Hair follicular keratinocyte (primary cell): Measurements from ENCODE around the gene UNC79. TPM values are rescaled to one million over a fixed set of nuclear protein-coding genes. Genes with fewer than 3 reads are reported as not detected.

Source experiments
- total RNA-seq: library from RNA; depleted of rRNA; stranded (reverse); fragments of >200 nt; gene quantifications from 2 replicates; pipeline ENCODE4 v1.2.3, GENCODE V29; 2015

Gene UNC79
- not detected in 2 replicates for total RNA-seq

DNA sequence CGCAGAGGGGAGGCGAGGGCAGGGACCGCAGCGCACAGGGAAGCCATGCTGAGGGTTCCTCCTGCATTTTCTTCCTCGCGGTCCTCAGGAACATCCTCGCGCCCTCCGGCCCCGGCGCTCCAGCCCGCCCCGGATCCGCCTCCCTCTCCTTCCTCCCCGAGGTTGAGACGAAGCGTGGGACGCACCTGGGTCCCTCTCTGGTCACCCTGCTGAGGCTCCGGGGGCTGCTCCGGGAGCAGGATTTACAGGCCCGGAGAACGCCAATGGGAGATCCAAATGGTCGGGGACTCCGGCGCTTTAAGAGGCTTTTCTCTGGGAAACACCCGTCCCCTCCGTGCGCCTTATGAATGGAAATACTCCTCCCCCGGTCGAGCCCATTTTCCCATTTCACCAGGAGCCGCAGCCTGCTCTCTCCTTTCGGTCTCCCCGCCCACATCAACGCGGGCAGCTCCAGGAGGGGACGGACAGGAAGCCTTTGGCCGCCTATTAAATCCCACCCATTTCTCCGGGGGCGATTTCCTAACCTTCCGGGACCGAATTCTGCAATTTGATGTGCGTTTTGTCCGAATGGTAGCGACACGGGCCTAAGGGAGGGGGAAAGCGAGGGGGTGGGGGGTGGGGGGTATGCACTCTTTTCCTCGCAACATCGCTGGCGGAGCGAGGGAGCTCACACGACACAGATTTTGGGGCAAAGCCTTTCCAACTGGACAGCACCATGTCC lies at the start of gene UNC79:
Gene UNC79, plus strand, starts transcription at position 625 of the 721 bp plus-strand sequence. Its CDS starts 91 bp downstream, at position 716.

Other genes with a start within 250 kb of the UNC79 start
- 13.5 and 21.2 TPM in 2 replicates for gene MOAP1, start 246.0 kb upstream of the UNC79 start, total RNA-seq
- 8.7 and 11.3 TPM in 2 replicates for gene LYSET, start 245.6 kb upstream of the UNC79 start, total RNA-seq
- gene GON7, start 223.9 kb upstream of the UNC79 start, total RNA-seq: 12.3 and 17.1 TPM in 2 replicates
- 20.5 and 26.6 TPM in 2 replicates for gene UBR7, start 223.7 kb upstream of the UNC79 start, total RNA-seq
- 12.8 and 22.1 TPM in 2 replicates for gene BTBD7, start 97.9 kb upstream of the UNC79 start, total RNA-seq
- not detected in 2 replicates for gene COX8C, start 83.8 kb upstream of the UNC79 start, total RNA-seq